SK-N-SH treated with all-trans-retinoic acid at 6 μM for 48 hours (cell line): ENCODE measurements around the gene NAP1L4.

ENCODE experiments used
- ATAC-seq: fragments of 200-7000 bp; cut with Tn5 transposase; 3 replicates; pipeline ENCODE4 v1.9.1; 2020; ENCODE audit warnings: mild to moderate bottlenecking, moderate library complexity
- ARNTL ChIP-seq: fragments of 450-650 bp; formaldehyde crosslinking; IDR thresholded peaks from 2 replicates; pipeline ENCODE4 v1.5.0; 2020; ENCODE audit warnings: low read depth, mild to moderate bottlenecking, moderate library complexity, borderline replicate concordance
- BACH2 ChIP-seq: fragments of 250-450 bp; sonication (Bioruptor Pico); IDR thresholded peaks from 2 replicates; pipeline ENCODE4 v1.9.0; 2021; ENCODE audit warnings: mild to moderate bottlenecking, borderline replicate concordance
- CREB5 ChIP-seq: fragments of 250-450 bp; sonication (Bioruptor Pico); IDR thresholded peaks from 2 replicates; pipeline ENCODE4 v1.5.1; 2020; ENCODE audit warnings: low read depth, mild to moderate bottlenecking, moderate library complexity
- CSDC2 ChIP-seq: fragments of 250-450 bp; sonication (Bioruptor Pico); IDR thresholded peaks from 2 replicates; pipeline ENCODE4 v1.5.0; 2020; ENCODE audit warnings: mild to moderate bottlenecking, moderate library complexity
- CSRNP3 ChIP-seq: fragments of 250-450 bp; sonication (Bioruptor Pico); IDR thresholded peaks from 2 replicates; pipeline ENCODE4 v1.5.1; 2021; ENCODE audit warnings: mild to moderate bottlenecking, moderate library complexity
- ESRRG ChIP-seq: fragments of 250-450 bp; sonication (Bioruptor Pico); IDR thresholded peaks from 2 replicates; pipeline ENCODE4 v1.6.1; 2021; ENCODE audit warnings: mild to moderate bottlenecking
- ISL1 ChIP-seq: fragments of 250-450 bp; sonication (Bioruptor Pico); IDR thresholded peaks from 2 replicates; pipeline ENCODE4 v2.1.2; 2022; ENCODE audit warnings: mild to moderate bottlenecking, moderate library complexity
- OSR1 ChIP-seq: fragments of 250-450 bp; sonication (Bioruptor Pico); IDR thresholded peaks from 2 replicates; pipeline ENCODE4 v1.8.0; 2022; ENCODE audit warnings: moderate library complexity, mild to moderate bottlenecking, inconsistent platforms
- PATZ1 ChIP-seq: fragments of 250-450 bp; sonication (Bioruptor Pico); IDR thresholded peaks from 2 replicates; pipeline ENCODE4 v1.8.0; 2020; ENCODE audit warnings: mild to moderate bottlenecking, moderate library complexity, borderline replicate concordance
- POU6F1 ChIP-seq: fragments of 250-450 bp; sonication (Bioruptor Pico); IDR thresholded peaks from 2 replicates; pipeline ENCODE4 v1.8.0; 2021; ENCODE audit warnings: low read depth, mild to moderate bottlenecking, moderate library complexity, borderline replicate concordance
- PPARA ChIP-seq: fragments of 250-450 bp; sonication (Bioruptor Pico); IDR thresholded peaks from 2 replicates; pipeline ENCODE4 v1.5.0; 2020; ENCODE audit warnings: mild to moderate bottlenecking, borderline replicate concordance
- RARB ChIP-seq: fragments of 250-450 bp; sonication (Bioruptor Pico); IDR thresholded peaks from 2 replicates; pipeline ENCODE4 v1.8.0; 2021; ENCODE audit warnings: mild to moderate bottlenecking, moderate library complexity
- TCF4 ChIP-seq: fragments of 250-450 bp; sonication (Bioruptor Pico); IDR thresholded peaks from 2 replicates; pipeline ENCODE4 v1.8.0; 2021; ENCODE audit warnings: mild to moderate bottlenecking, moderate library complexity, borderline replicate concordance
- TOX ChIP-seq: fragments of 250-450 bp; sonication (Bioruptor Pico); IDR thresholded peaks from 2 replicates; pipeline ENCODE4 v1.8.0; 2021; ENCODE audit warnings: mild to moderate bottlenecking, moderate library complexity, borderline replicate concordance
- TSHZ2 ChIP-seq: fragments of 250-450 bp; sonication (Bioruptor Pico); IDR thresholded peaks from 2 replicates; pipeline ENCODE4 v1.5.0; 2020; ENCODE audit warnings: mild to moderate bottlenecking, moderate library complexity
- ZC3H10 ChIP-seq: fragments of 250-450 bp; sonication (Bioruptor Pico); IDR thresholded peaks from 2 replicates; pipeline ENCODE4 v1.5.1; 2021; ENCODE audit warnings: mild to moderate bottlenecking, moderate library complexity
- ZFP3 ChIP-seq: fragments of 250-450 bp; sonication (Bioruptor Pico); IDR thresholded peaks from 2 replicates; pipeline ENCODE4 v1.5.0; 2020; ENCODE audit warnings: mild to moderate bottlenecking, moderate library complexity
- ZFP30 ChIP-seq: fragments of 450-650 bp; formaldehyde crosslinking; IDR thresholded peaks from 2 replicates; pipeline ENCODE4 v1.5.0; 2022; ENCODE audit warnings: mild to moderate bottlenecking, moderate library complexity
- ZNF565 ChIP-seq: fragments of 450-650 bp; formaldehyde crosslinking; conservative IDR thresholded peaks from 2 replicates; pipeline ENCODE4 v1.5.0; 2020; ENCODE audit warnings: low read depth, mild to moderate bottlenecking, moderate library complexity
- ZNF70 ChIP-seq: fragments of 450-650 bp; formaldehyde crosslinking; IDR thresholded peaks from 2 replicates; pipeline ENCODE4 v1.5.0; 2020; ENCODE audit warnings: mild to moderate bottlenecking, moderate library complexity
- ZNF8 ChIP-seq: fragments of 450-650 bp; formaldehyde crosslinking; IDR thresholded peaks from 2 replicates; pipeline ENCODE4 v1.5.0; 2020; ENCODE audit warnings: mild to moderate bottlenecking, moderate library complexity

Gene NAP1L4

GRCh38 chr11:3007404-3008010, 15.4 kb upstream of the NAP1L4 start:
- ATAC-seq: no peak

GRCh38 chr11:3006505-3007260, 14.6 kb upstream of the NAP1L4 start:
- no peak for ATAC-seq
- TF ChIP-seq ISL1 (CRISPR knock-in tag): no peak
- no peak for TF ChIP-seq POU6F1 (CRISPR knock-in tag)
- TF ChIP-seq, all 23 proteins: peak for 0

More at GRCh38 chr11:3007404-3008010, 15.4 kb upstream of the NAP1L4 start:
- no peak for TF ChIP-seq TCF4 (CRISPR knock-in tag)
- TF ChIP-seq ARNTL (CRISPR knock-in tag): no peak
- TF ChIP-seq OSR1: no peak
- TF ChIP-seq ZNF70 (CRISPR knock-in tag): no peak

- TF ChIP-seq ARNTL (CRISPR knock-in tag) (no peak), ZNF8 (CRISPR knock-in tag) (no peak), BACH2 (no peak), CSRNP3 (CRISPR knock-in tag) (no peak), ZC3H10 (CRISPR knock-in tag) (no peak), PPARA (no peak), TOX (CRISPR knock-in tag) (no peak), ZNF70 (CRISPR knock-in tag) (no peak), ESRRG (CRISPR knock-in tag) (no peak)
- ATAC-seq: no peak
These were observed 12.4 kb upstream of the NAP1L4 start for GRCh38 chr11:3004481-3004880.

- ATAC-seq: no peak
- no peak for TF ChIP-seq ZNF565 (CRISPR knock-in tag)
- no peak for TF ChIP-seq OSR1
- no peak for TF ChIP-seq ZFP30 (CRISPR knock-in tag)
- TF ChIP-seq ZFP3 (CRISPR knock-in tag): no peak
- no peak for TF ChIP-seq RARB
- TF ChIP-seq ARNTL (CRISPR knock-in tag): no peak
- TF ChIP-seq CSDC2 (CRISPR knock-in tag): no peak
- no peak for TF ChIP-seq ZNF70 (CRISPR knock-in tag)
- TF ChIP-seq BACH2: no peak
- TF ChIP-seq POU6F1 (CRISPR knock-in tag): no peak
- TF ChIP-seq PATZ1 (CRISPR knock-in tag): no peak
- no peak for TF ChIP-seq TSHZ2 (CRISPR knock-in tag)
- TF ChIP-seq ZC3H10 (CRISPR knock-in tag): no peak
- TF ChIP-seq CREB5: no peak
- no peak for TF ChIP-seq TOX (CRISPR knock-in tag)
These were observed 11.5 kb upstream of the NAP1L4 start for GRCh38 chr11:3003396-3004231.
